ENCODE data around the gene LPP. TPM values are rescaled to one million over a fixed set of nuclear protein-coding genes. Genes with fewer than 3 reads are reported as not detected.

Gene LPP
- polyA plus RNA-seq, 2 donors = 10.5 to 12.9 TPM

DNA sequence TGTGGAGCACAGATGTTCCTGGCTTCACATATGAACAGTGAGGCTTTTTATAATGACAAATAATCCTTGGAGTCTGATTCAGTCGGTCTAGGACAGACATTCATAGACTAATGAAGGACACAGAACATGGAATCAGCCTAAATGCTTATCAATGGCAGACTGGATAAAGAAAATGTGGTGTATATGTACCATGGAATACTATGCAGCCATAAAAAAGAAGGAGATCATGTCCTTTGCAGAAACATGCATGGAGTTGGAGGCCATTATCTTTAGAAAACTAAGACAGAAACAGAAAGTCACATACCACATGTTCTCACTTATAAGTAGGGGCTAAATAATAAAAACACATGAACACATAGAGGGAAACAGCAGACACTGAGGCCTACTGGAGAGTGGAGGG, 19.9 kb upstream of the LPP start:
- WGBS, 2 donors = 82 to 85% methylated on average over 1 of the region's 1 CpG
- Histone ChIP-seq H3K4me1 (ENCODE audit: control insufficient read depth in 2 of 2, insufficient read depth in 2 of 2, low read length in 1 of 2) (no peaks in the 10 kb centered on the region), H3K27ac (ENCODE audit: low read depth in 2 of 2, low read length in 1 of 2) (no peak overlapping the region), H3K4me3 (ENCODE audit: low read depth in 1 of 2, low read length in 2 of 2) (no peak overlapping the region), H3K9me3 (ENCODE audit: control insufficient read depth in 2 of 2, insufficient read depth in 1 of 2, low read depth in 1 of 2, low read length in 1 of 2) (no peaks in the 10 kb centered on the region), H3K27me3 (ENCODE audit: control insufficient read depth in 1 of 2, insufficient read depth in 2 of 2, low read length in 2 of 2) (no peaks in the 10 kb centered on the region), H3K36me3 (ENCODE audit: control insufficient read depth in 2 of 2, insufficient read depth in 2 of 2, low read length in 1 of 2) (no peaks in the 10 kb centered on the region)

DNA sequence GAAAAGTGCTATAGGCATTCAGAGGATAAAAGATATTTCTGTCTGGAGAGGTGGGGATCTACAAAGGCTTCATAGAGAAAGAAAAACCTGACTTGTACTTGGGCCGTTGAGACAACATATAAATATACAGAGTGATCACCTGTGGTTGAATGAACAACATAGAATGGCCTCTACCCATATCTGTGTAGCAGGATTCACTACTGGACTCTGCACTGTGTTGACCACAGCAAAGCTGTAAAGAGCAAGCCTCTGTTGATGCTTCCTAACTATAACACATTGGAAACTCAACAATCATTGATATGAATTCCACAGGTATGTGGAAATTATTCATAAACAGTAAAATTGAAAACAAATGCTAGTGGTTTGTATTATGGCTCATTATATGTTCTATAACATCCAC, 19.1 kb upstream of the LPP start:
- Histone ChIP-seq H3K4me1 (ENCODE audit: control insufficient read depth in 2 of 2, insufficient read depth in 2 of 2, low read length in 1 of 2) (no peaks in the 10 kb centered on the region), H3K27ac (ENCODE audit: low read depth in 2 of 2, low read length in 1 of 2) (no peak overlapping the region), H3K27me3 (ENCODE audit: control insufficient read depth in 1 of 2, insufficient read depth in 2 of 2, low read length in 2 of 2) (no peaks in the 10 kb centered on the region), H3K36me3 (ENCODE audit: control insufficient read depth in 2 of 2, insufficient read depth in 2 of 2, low read length in 1 of 2) (no peaks in the 10 kb centered on the region), H3K9me3 (ENCODE audit: control insufficient read depth in 2 of 2, insufficient read depth in 1 of 2, low read depth in 1 of 2, low read length in 1 of 2) (no peaks in the 10 kb centered on the region), H3K4me3 (ENCODE audit: low read depth in 1 of 2, low read length in 2 of 2) (no peak overlapping the region)
- 96% methylated on average over 1 of the region's 1 CpG for WGBS, 2 donors

DNA sequence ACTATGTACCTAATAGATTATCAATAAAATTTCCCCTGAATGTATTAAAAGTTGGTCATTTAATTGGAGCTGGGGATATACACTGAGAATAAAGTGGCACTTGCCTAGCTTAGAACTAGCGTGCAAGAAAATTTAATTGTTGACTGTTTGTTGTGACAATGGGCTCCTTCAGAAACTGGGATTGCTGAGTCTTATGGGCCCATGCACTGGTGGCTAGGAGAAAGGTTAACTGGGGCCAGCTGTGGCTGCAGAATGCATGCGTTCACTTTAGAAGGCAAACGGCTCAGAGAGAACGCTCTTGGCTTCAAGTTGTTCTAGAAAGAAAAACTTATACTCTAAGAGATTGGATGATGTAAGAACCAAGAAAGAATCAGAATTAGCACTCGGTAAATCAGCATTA, 18.7 kb upstream of the LPP start:
- Histone ChIP-seq H3K4me3 (ENCODE audit: low read depth in 1 of 2, low read length in 2 of 2) (no peak overlapping the region), H3K9me3 (ENCODE audit: control insufficient read depth in 2 of 2, insufficient read depth in 1 of 2, low read depth in 1 of 2, low read length in 1 of 2) (no peaks in the 10 kb centered on the region), H3K27ac (ENCODE audit: low read depth in 2 of 2, low read length in 1 of 2) (no peak overlapping the region), H3K36me3 (ENCODE audit: control insufficient read depth in 2 of 2, insufficient read depth in 2 of 2, low read length in 1 of 2) (no peaks in the 10 kb centered on the region), H3K27me3 (ENCODE audit: control insufficient read depth in 1 of 2, insufficient read depth in 2 of 2, low read length in 2 of 2) (no peaks in the 10 kb centered on the region), H3K4me1 (ENCODE audit: control insufficient read depth in 2 of 2, insufficient read depth in 2 of 2, low read length in 1 of 2) (no peaks in the 10 kb centered on the region)
- 81 to 82% methylated on average over 5 of the region's 5 CpGs for WGBS, 2 donors

DNA sequence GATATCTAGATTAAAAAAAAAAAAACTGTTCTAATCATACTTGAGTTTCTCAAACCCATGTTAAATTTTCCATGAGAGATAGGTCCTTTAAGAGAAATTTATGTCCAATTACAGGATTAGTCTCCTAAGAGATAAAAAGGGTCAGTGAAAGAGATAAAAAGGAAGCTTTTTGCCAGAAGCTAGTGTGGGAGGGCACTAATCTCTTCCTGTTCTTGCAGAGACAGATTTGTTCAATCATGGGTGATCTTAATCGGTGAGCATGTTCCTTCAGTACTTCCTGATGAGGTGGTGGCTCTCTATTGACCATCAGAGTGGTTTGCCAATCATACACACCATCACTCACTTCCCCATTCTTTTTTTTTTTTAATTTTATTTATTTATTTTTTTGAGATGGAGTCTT, 16.9 kb upstream of the LPP start:
- 29 to 33% methylated on average over 1 of the region's 1 CpG for WGBS, 2 donors
- Histone ChIP-seq H3K36me3 (ENCODE audit: control insufficient read depth in 2 of 2, insufficient read depth in 2 of 2, low read length in 1 of 2) (no peaks in the 10 kb centered on the region), H3K9me3 (ENCODE audit: control insufficient read depth in 2 of 2, insufficient read depth in 1 of 2, low read depth in 1 of 2, low read length in 1 of 2) (no peaks in the 10 kb centered on the region), H3K27me3 (ENCODE audit: control insufficient read depth in 1 of 2, insufficient read depth in 2 of 2, low read length in 2 of 2) (no peaks in the 10 kb centered on the region), H3K4me3 (ENCODE audit: low read depth in 1 of 2, low read length in 2 of 2) (no peak overlapping the region), H3K27ac (ENCODE audit: low read depth in 2 of 2, low read length in 1 of 2) (no peak overlapping the region), H3K4me1 (ENCODE audit: control insufficient read depth in 2 of 2, insufficient read depth in 2 of 2, low read length in 1 of 2) (no peaks in the 10 kb centered on the region)

DNA sequence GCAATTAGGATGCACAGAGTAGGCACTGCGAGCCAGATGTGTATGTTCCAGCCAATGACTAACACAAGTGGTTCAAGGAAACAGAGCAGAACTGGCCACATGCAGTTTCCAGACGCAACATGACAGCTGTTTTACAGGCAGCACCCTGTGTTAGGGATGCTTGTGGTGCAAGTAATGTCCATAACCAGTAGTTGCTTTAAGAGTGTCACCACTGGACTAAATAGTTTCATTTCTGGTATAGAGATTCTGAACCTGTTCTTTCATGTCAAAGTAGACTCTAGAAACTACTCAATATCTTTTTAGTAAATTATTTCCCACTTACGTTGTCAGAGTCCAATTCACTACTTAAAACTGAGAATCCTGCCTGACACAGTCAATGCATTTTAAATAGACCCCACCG, 14.5 kb upstream of the LPP start:
- no peaks in the 10 kb centered on the region for H3K36me3 ChIP-seq (ENCODE audit: control insufficient read depth in 2 of 2, insufficient read depth in 2 of 2, low read length in 1 of 2)
- 92 to 95% methylated on average over 4 of the region's 4 CpGs for WGBS, 2 donors
- H3K9me3 ChIP-seq (ENCODE audit: control insufficient read depth in 2 of 2, insufficient read depth in 1 of 2, low read depth in 1 of 2, low read length in 1 of 2) = no peaks in the 10 kb centered on the region

DNA sequence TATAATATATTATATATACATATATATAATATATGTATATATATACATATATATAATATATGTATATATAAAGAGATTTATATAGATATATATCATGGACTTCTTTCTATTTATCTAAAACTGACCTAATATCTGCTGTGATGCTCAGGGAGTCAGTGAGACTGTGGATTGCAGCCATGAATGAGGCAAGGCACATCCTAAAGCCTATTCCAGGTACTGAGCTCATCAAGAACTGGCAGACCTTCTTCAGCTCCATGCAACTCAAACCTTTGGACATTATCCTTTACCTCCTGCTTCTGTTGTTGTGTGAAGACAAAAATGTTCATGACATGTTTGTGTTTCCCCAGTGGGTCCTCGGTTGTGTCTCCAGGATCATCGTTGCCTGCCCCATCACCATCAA, 7.7 kb upstream of the LPP start:
- no peaks in the 10 kb centered on the region for H3K9me3 ChIP-seq (ENCODE audit: control insufficient read depth in 2 of 2, insufficient read depth in 1 of 2, low read depth in 1 of 2, low read length in 1 of 2)
- H3K36me3 ChIP-seq (ENCODE audit: control insufficient read depth in 2 of 2, insufficient read depth in 2 of 2, low read length in 1 of 2) = no peaks in the 10 kb centered on the region
- peaks cover 0 to 2% of the 10 kb centered on the region in 2 donors for H3K4me1 ChIP-seq (ENCODE audit: control insufficient read depth in 2 of 2, insufficient read depth in 2 of 2, low read length in 1 of 2)
- H3K27ac ChIP-seq (ENCODE audit: low read depth in 2 of 2, low read length in 1 of 2) = no peak overlapping the region
- no peaks in the 10 kb centered on the region for H3K27me3 ChIP-seq (ENCODE audit: control insufficient read depth in 1 of 2, insufficient read depth in 2 of 2, low read length in 2 of 2)
- H3K4me3 ChIP-seq (ENCODE audit: low read depth in 1 of 2, low read length in 2 of 2) = no peak overlapping the region
- WGBS, 2 donors = 95 to 98% methylated on average over 2 of the region's 2 CpGs

More for the DNA sequence above, 14.5 kb upstream of the LPP start:
- no peak overlapping the region for H3K27ac ChIP-seq (ENCODE audit: low read depth in 2 of 2, low read length in 1 of 2)
- H3K4me3 ChIP-seq (ENCODE audit: low read depth in 1 of 2, low read length in 2 of 2) = no peak overlapping the region
- H3K4me1 ChIP-seq (ENCODE audit: control insufficient read depth in 2 of 2, insufficient read depth in 2 of 2, low read length in 1 of 2) = no peaks in the 10 kb centered on the region
- H3K27me3 ChIP-seq (ENCODE audit: control insufficient read depth in 1 of 2, insufficient read depth in 2 of 2, low read length in 2 of 2) = no peaks in the 10 kb centered on the region

DNA sequence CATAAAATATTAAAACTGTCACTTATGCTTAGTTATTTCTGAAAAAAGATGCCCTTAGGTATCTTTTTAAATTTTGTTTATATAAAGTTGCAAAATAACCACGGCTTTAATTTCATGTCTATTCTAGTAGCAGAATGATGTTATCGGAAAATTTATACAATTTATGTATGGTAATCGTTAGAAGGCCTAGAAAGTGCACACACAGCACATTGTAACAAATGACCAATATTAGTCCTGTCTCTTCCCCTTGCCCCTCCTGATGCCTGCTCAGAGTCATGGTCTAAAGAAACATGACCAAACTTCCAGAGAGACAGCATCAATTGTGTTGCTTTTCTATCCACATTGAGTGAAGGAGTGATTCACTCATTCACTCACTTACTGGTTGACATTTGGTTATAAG, 6.2 kb upstream of the LPP start:
- H3K4me1 ChIP-seq (ENCODE audit: control insufficient read depth in 2 of 2, insufficient read depth in 2 of 2, low read length in 1 of 2) = peaks cover 0 to 2% of the 10 kb centered on the region in 2 donors
- H3K27ac ChIP-seq (ENCODE audit: low read depth in 2 of 2, low read length in 1 of 2) = no peak overlapping the region
- WGBS, 2 donors = 85 to 87% methylated on average over 3 of the region's 3 CpGs

DNA sequence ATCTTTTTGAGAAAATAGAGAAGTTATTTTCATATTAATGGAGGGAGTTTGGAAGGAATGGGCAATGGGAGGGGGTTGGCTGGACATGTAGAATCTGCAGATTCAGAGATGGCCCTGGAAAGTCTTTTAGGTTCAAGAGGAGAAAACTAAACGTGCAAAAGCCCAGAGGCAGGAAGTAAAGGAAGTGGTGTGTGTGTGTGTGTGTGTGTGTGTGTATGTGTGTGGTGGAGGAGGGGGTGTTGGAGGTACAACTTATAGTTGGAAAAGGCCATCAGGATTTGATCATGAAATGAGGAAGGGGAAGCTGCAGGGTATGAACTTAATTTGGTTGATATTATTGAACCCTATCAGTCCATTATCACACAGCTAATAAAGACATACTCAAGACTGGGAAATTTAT, 5.6 kb upstream of the LPP start:
- Histone ChIP-seq H3K4me1 (ENCODE audit: control insufficient read depth in 2 of 2, insufficient read depth in 2 of 2, low read length in 1 of 2) (peaks cover 2 to 3% of the 10 kb centered on the region in 2 donors), H3K27me3 (ENCODE audit: control insufficient read depth in 1 of 2, insufficient read depth in 2 of 2, low read length in 2 of 2) (no peaks in the 10 kb centered on the region), H3K9me3 (ENCODE audit: control insufficient read depth in 2 of 2, insufficient read depth in 1 of 2, low read depth in 1 of 2, low read length in 1 of 2) (no peaks in the 10 kb centered on the region), H3K4me3 (ENCODE audit: low read depth in 1 of 2, low read length in 2 of 2) (no peak overlapping the region), H3K27ac (ENCODE audit: low read depth in 2 of 2, low read length in 1 of 2) (no peak overlapping the region), H3K36me3 (ENCODE audit: control insufficient read depth in 2 of 2, insufficient read depth in 2 of 2, low read length in 1 of 2) (no peaks in the 10 kb centered on the region)
- WGBS, 2 donors = 57 to 61% methylated on average over 1 of the region's 1 CpG

More for the DNA sequence above, 6.2 kb upstream of the LPP start:
- Histone ChIP-seq H3K36me3 (ENCODE audit: control insufficient read depth in 2 of 2, insufficient read depth in 2 of 2, low read length in 1 of 2) (no peaks in the 10 kb centered on the region), H3K4me3 (ENCODE audit: low read depth in 1 of 2, low read length in 2 of 2) (no peak overlapping the region), H3K9me3 (ENCODE audit: control insufficient read depth in 2 of 2, insufficient read depth in 1 of 2, low read depth in 1 of 2, low read length in 1 of 2) (no peaks in the 10 kb centered on the region), H3K27me3 (ENCODE audit: control insufficient read depth in 1 of 2, insufficient read depth in 2 of 2, low read length in 2 of 2) (no peaks in the 10 kb centered on the region)

DNA sequence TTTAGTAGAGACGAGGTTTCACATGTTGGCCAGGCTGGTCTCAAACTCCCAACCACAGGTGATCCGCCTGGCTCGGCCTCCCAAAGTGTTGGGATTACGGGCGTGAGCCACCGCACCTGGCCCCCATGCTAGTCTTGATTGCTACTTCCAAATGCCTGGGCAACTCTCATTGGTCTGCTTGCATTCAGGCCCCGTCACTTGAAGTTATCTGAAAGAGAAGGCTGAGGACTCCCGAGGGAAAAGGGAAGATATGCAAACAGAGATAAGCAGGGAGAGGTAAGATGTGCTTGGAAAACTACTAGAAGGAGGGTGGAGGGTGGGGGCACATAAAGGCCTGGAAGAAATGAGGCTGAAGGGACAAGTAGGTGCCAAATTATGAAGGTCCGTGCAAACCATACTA, 4.4 kb upstream of the LPP start:
- Histone ChIP-seq H3K4me3 (ENCODE audit: low read depth in 1 of 2, low read length in 2 of 2) (no peak overlapping the region), H3K36me3 (ENCODE audit: control insufficient read depth in 2 of 2, insufficient read depth in 2 of 2, low read length in 1 of 2) (no peaks in the 10 kb centered on the region), H3K27me3 (ENCODE audit: control insufficient read depth in 1 of 2, insufficient read depth in 2 of 2, low read length in 2 of 2) (no peaks in the 10 kb centered on the region), H3K9me3 (ENCODE audit: control insufficient read depth in 2 of 2, insufficient read depth in 1 of 2, low read depth in 1 of 2, low read length in 1 of 2) (no peaks in the 10 kb centered on the region), H3K27ac (ENCODE audit: low read depth in 2 of 2, low read length in 1 of 2) (no peak overlapping the region), H3K4me1 (ENCODE audit: control insufficient read depth in 2 of 2, insufficient read depth in 2 of 2, low read length in 1 of 2) (peaks cover 2 to 3% of the 10 kb centered on the region in 2 donors)
- WGBS, 2 donors = 90 to 91% methylated on average over 9 of the region's 9 CpGs

DNA sequence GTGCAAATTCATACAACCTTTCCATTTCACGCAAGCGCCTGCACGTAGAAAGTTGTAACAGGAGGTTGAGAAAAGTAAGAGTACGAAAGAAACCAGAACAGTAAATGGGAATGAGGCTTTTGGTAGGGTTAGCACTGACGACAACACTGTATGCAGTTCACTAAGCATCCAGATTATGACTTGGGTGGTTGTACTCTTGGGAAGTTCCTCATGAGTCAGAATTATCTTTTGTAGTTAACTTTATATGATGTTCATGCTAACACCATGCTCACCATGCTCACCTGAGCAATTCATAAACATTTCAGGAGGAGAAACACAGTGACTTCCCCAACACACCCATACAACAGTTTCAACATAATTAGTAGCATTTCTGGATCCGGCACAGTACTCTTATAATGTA, 3.0 kb upstream of the LPP start:
- Histone ChIP-seq H3K9me3 (ENCODE audit: control insufficient read depth in 2 of 2, insufficient read depth in 1 of 2, low read depth in 1 of 2, low read length in 1 of 2) (no peaks in the 10 kb centered on the region), H3K4me3 (ENCODE audit: low read depth in 1 of 2, low read length in 2 of 2) (no peak overlapping the region), H3K4me1 (ENCODE audit: control insufficient read depth in 2 of 2, insufficient read depth in 2 of 2, low read length in 1 of 2) (peaks cover 2 to 3% of the 10 kb centered on the region in 2 donors), H3K27me3 (ENCODE audit: control insufficient read depth in 1 of 2, insufficient read depth in 2 of 2, low read length in 2 of 2) (no peaks in the 10 kb centered on the region), H3K36me3 (ENCODE audit: control insufficient read depth in 2 of 2, insufficient read depth in 2 of 2, low read length in 1 of 2) (no peaks in the 10 kb centered on the region), H3K27ac (ENCODE audit: low read depth in 2 of 2, low read length in 1 of 2) (peak overlapping the region in 1 of 2 donors; percentile 73)
- 87 to 92% methylated on average over 6 of the region's 6 CpGs for WGBS, 2 donors
